ENCODE measurements around the gene ATG7.

ATG7 gene

DNA sequence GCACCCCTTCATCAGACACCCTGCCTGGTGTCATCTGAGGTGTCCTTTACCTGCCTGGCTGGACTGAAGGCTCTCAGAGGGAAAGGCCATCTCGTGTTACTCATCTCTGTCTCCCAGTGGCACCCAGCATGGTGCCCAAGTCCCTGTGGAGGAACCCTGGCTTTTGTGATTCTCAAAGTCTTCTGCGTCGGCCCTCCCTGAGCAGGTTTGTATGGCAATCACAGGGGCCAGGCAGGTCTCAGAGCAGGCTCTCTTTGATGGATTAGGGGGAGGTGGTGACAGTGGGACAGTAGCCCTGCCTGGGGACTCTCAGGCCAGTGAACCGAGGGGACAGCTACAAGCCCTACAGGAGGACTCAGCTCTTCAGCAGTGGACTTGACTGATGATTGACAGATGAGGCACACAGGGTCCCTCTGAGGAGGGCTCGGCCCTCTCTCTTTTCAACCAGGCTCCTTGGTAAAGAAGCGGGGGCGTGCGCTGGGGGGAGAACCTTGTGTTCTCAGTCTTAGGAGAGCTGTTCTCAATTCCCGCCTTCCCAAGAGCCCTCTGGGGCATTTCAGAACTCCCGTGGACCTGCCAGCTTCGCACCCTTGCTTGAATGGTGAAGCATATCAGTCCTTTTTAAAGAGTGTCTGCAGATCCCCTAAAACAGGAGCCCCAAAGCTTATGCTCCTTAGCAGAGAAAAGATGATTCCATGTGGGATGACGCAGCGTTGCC is 263.2 kb downstream of the ATG7 start:
- in situ Hi-C loops (cut with HindIII; ENCODE audit: low sequenced_read_pairs) = no loop called here
- TF ChIP-seq, protein P1, sequence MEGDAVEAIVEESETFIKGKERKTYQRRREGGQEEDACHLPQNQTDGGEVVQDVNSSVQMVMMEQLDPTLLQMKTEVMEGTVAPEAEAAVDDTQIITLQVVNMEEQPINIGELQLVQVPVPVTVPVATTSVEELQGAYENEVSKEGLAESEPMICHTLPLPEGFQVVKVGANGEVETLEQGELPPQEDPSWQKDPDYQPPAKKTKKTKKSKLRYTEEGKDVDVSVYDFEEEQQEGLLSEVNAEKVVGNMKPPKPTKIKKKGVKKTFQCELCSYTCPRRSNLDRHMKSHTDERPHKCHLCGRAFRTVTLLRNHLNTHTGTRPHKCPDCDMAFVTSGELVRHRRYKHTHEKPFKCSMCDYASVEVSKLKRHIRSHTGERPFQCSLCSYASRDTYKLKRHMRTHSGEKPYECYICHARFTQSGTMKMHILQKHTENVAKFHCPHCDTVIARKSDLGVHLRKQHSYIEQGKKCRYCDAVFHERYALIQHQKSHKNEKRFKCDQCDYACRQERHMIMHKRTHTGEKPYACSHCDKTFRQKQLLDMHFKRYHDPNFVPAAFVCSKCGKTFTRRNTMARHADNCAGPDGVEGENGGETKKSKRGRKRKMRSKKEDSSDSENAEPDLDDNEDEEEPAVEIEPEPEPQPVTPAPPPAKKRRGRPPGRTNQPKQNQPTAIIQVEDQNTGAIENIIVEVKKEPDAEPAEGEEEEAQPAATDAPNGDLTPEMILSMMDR (IDR thresholded peaks at IDR 0.05; ENCODE audit: low read depth, low read length, missing control alignments) = no peak
- no peak for DNase-seq (ENCODE audit: low read depth)
- no peak overlapping the region for H3K4me3 ChIP-seq (ENCODE audit: low read depth, low read length)

DNA sequence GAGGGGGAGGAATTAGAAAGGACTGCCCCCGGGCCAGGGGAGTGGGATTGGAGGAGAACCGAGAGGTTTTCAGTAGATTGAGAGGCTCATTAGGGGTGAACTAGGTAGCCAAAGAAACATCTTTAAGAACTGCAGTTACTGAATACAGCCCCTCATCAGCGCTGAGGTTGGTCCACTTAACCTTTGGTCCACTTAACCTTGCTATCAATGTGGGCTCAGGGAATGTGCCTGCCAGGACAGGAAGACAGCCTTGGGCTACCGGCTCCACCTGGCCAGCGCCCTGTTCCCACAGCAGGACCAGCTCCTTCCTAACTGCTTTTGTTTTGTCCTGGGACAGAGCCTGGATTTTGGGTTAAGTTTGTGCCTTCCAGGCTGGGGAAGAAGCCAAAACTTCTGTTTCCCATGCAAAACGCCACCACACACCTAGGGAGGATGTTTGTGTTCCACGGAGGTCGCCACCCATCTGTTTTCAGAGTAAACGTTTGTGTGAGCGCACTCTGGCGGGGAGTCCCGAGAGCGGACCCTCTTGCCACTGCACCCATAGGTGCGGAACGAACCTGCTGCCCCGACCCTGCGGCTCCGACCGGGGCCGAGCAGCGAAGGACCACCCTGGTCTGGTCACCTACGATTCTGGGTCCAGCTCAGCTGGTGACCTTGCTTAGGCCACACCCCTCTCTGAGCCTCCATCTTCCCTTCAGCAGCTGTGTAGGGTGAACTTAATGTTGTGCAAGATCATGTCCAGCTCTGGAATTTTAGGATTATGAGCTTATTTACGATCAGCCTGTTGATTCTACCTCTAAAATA is 264.1 kb downstream of the ATG7 start:
- no peak for DNase-seq (ENCODE audit: low read depth)
- TF ChIP-seq, protein P1 (IDR thresholded peaks at IDR 0.05; ENCODE audit: low read depth, low read length, missing control alignments) = no peak
- no peak overlapping the region for H3K4me3 ChIP-seq (ENCODE audit: low read depth, low read length)
- in situ Hi-C loops (cut with HindIII; ENCODE audit: low sequenced_read_pairs) = no loop called here

DNA sequence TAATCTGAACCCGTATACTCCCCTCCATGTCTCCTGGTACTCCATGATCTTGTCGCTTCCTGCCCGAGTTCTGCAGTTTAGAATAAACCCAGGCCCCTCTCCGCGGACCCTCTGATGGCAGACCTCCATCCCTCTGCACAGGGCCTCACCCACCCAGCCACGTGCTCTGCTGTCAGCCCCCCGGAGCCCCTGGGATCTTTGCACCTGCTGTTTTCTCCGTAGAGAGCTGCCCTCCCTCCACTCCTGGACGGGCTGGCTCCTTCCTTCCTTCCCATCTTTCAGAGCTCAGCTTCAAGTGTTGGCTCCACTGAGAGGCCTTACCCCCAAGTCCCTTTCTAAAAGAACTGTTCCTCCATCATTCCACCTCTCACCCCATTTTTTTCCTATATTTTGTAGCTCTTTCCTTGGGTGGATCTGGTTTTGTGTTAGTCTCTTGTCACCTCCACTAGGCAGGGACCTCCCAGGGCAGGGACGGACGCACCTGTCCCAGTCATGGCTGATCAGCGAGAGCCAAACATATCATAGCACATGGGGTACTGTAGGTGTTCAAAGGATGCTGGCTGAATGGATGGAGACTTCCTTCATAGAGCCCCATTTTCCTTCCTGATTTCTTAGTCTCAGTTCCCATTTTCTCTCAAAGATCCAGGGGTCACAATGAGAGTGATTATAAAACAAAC is 264.9 kb downstream of the ATG7 start:
- in situ Hi-C loops (cut with HindIII; ENCODE audit: low sequenced_read_pairs) = no loop called here
- H3K4me3 ChIP-seq (ENCODE audit: low read depth, low read length) = no peak overlapping the region
- no peak for DNase-seq (ENCODE audit: low read depth)
- TF ChIP-seq, protein P1 (IDR thresholded peaks at IDR 0.05; ENCODE audit: low read depth, low read length, missing control alignments) = no peak

DNA sequence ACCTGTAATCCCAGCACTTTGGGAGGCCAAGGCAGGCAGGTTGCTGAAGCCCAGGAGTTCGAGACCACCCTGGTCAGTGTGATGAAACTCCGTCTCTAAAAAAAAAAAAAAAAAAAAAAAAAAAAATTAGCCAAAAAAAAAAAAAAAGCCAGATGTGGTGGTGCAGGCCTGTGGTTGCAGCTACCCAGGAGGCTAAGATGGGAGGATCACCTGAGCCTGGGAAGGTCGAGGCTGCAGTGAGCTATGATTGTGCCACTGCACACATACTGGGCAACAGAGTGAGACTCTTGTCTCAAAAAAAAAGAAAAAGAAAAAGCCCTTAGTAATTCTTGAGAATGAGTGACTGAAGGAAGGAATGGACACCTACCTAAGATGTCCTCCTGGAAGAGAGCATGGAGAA is 266.4 kb downstream of the ATG7 start:
- TF ChIP-seq, protein P1 (IDR thresholded peaks at IDR 0.05; ENCODE audit: low read depth, low read length, missing control alignments) = no peak
- no peak overlapping the region for H3K4me3 ChIP-seq (ENCODE audit: low read depth, low read length)

DNA sequence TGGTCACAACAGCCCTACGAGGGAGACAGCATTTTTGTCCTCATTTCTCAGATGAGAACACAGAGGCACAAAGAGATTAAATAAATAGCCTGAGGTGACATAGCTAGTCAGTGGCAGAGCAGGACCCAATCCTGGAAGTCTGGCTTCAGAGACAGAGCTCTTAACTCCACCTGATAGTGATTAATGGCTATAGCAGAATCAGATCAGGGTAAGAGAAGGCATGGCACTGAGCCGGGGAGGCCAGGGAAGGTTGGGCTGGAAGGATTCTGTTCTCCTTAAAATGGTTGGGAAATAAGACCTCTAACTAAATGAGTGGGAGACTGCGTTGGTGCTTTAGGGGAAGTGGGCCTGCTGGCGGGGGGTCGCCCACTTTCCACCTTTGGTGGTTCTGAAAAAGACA is 267.0 kb downstream of the ATG7 start:
- DNase-seq (ENCODE audit: low read depth) = no peak
- TF ChIP-seq, protein P1 (IDR thresholded peaks at IDR 0.05; ENCODE audit: low read depth, low read length, missing control alignments) = no peak
- H3K4me3 ChIP-seq (ENCODE audit: low read depth, low read length) = no peak overlapping the region
- in situ Hi-C loops (cut with HindIII; ENCODE audit: low sequenced_read_pairs) = no loop called here

More for the DNA sequence above, 266.4 kb downstream of the ATG7 start:
- in situ Hi-C loops (cut with HindIII; ENCODE audit: low sequenced_read_pairs) = no loop called here
- DNase-seq (ENCODE audit: low read depth) = no peak

DNA sequence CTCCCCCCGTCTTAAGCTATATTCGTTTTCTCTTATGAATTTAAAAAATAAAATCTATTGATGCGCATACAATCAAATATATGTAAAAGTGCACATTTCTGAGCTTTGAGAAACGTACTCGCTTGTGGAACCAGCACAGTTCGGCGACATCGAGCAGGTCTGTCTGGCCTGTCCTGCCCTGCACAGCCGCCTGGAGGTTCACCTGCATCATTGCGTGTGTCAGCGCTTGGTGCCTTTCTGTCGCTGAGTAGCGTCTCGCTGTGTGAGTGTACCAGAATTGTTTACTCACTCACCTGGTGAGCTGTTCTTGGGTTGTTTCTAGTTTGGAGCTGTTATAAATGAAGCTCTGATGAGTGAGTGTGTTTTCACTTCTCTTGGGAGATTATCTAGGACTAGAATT is 267.5 kb downstream of the ATG7 start:
- in situ Hi-C loops (cut with HindIII; ENCODE audit: low sequenced_read_pairs) = no loop called here
- TF ChIP-seq, protein P1 (IDR thresholded peaks at IDR 0.05; ENCODE audit: low read depth, low read length, missing control alignments) = no peak
- DNase-seq (ENCODE audit: low read depth) = no peak
- H3K4me3 ChIP-seq (ENCODE audit: low read depth, low read length) = no peak overlapping the region

Measured in astrocyte of the cerebellum (primary cell).